HG02763 (cell line): ENCODE results near the gene ASAP2.
"Not testable (repeated sequence)": the region's sequence is repeated elsewhere in the genome, so short reads cannot be mapped to it uniquely, and the experiment has no call there.

Source experiments
- ATAC-seq: cut with Tn5 transposase; IDR thresholded peaks from one replicate; pipeline ENCODE4 v1.9.1; 2021; ENCODE audit warnings: mild to moderate bottlenecking, moderate library complexity; ENCODE audit not compliant: unreplicated experiment

Gene ASAP2

DNA sequence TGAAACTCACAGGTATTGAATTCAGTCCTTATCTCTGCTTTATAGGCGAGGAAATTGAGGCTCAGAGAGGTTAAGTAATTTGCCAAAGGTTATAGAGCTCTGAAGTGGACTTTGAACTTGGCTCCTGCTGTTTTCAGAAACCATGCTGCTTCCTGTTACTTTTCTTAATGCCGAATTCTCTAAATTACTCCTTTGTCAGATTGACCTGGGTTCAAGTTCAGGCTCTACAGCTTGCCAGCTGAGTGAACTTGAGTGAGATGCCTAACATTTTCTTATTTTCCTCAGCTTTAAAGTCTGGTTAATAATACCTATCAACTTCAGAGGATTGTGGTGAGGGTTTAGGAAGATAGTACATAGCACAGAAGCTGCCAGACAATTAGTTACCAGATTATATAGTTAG is 3.4 kb downstream of the ASAP2 start:
- no peak for ATAC-seq

DNA sequence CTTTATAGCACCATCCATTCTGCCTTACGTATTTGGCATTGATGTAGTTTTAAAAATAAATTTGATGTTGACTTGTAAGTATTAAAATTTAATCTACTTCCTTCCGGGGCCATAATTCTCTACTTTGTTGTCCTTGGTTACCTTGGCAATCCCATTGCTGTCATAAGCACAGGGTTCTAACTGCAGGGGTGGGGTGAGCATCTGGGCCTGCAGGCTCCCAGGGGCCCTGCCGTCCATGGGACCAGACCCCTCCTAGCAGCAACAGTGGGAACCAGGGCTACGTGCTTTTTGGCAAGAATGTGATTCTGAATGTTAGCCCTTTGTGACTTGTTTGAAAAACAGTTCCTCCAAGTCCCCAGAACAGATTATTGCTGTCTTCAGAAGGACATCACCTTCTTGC is 4.9 kb downstream of the ASAP2 start:
- no peak for ATAC-seq

DNA sequence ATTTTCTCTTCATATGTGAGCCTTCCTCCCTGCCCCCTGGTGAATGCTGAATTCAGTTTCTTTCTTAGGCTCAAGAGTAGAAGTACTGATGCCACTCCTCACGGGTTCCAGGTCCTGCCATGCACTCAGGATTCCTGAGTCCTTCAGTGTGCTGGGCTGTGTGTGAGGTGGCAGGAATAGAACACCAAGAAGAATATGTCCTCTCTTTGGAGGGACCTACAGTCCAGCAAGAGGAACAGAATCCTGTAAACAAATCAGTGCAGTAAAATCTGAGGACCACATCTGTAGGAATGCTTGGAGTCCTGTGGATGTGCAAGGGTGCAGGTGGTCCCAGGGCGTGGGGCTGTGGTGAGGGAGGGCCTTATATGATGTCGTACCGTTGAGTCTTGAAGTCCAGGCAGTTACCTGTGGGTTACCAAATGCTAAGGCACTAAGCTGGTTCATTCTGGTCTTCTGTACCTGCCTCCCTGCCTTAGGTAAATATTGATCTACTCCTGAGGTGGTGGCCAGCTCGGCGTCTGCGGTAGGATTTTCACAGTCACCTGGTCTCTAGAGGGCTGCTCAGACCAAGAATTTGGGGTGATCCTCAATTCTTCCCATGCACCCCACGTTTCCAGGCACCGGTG is 5.5 kb downstream of the ASAP2 start:
- no peak for ATAC-seq

DNA sequence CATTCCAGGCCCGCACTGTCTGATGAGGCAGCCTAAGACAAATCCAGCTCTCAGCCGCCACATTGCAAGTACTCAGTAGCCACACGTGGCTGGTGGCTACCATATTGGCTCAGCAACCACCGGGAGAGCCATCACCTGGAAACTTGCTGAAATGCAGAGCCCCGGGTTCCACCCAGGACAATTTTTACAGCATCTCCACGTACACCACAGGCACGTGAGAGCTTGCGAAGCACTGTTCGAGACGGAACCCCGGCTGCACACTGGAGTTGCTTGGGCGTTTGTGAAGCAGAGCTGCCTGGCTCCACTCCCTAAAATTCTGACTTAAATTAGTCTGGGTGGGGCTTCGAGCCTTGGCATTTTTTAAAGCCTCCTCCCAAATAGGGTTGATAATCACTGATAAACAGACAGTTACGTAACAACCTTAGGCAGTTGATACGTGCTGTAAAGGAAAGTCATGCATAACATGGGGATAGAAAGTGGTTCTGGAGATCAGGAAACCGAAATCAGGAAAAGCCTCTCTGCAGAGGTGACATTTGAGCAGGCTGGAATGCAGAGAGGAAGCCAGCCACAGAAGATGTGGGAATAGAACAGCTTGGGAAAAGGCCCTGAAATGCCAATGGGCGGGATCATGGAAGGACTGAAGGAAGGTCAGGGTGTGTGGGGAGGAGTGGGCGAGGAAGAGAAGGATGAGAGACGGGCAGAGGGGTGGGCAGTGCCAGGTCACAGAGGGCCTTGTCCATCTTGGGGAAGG is 6.2 kb downstream of the ASAP2 start:
- no peak for ATAC-seq

DNA sequence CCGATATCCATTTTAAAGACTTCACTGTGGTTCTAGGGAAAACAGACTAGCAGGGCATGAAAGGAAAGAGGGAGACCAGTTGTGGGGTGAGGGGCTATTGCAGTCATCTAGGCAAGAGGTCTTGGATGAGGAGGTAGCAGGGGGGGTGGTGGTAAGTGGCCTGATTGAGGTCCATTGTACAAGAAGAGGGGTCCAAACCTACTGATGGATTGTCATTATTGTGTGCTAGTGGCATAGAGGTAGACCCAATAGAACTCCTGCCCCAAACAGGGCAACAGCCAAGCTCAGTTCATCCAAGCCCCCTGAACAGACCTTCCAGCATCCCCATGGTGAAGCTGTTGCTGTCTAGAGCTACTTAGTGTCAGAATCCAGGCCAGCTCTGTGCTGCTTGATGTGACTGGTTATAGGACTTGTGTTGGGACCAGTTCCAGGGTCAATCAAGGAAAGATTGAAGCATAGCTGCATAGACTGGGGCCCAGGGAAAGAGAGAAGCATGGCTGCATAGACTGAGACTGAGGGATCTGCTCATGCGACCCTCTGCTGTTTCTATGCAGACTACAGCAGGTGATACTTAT is 7.0 kb downstream of the ASAP2 start:
- ATAC-seq, result no peak

DNA sequence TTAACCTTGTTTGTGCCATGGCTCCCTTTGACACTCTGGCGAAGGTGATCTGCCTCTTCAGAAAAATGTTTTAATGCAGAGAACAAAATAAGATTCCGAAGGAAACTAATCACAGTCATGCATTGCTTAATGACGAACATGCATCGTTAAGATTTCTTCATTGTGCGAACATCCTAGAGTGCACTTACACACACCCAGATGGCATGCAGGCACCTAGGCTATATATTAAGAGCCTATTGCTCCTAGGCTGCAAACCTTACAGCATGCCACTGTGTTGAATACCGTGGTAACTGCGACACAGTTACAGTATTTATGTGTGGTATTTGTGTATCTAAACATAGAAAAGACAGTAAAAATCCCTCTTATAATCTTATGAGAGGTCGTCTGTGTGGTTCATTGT is 8.3 kb downstream of the ASAP2 start:
- ATAC-seq, result no peak

DNA sequence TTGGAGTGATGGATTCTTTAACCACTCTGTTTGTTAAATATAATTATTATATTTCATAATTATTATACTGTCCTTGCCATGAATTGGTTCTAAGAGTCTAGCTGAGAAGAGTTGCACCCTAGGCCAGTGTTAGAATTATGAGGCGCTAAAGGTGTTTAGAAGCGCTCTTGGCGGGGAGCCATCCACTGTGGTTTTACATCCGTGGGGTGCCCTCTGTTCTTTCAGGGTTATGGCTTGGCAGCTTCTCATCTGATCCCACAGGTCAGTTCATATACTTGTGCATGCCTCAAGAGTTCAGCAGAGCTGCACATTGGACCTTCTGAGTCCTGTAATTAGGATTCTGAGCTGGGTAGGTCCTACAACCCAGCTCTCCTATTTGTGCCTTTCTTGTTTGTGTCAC is 9.1 kb downstream of the ASAP2 start:
- ATAC-seq, result no peak

DNA sequence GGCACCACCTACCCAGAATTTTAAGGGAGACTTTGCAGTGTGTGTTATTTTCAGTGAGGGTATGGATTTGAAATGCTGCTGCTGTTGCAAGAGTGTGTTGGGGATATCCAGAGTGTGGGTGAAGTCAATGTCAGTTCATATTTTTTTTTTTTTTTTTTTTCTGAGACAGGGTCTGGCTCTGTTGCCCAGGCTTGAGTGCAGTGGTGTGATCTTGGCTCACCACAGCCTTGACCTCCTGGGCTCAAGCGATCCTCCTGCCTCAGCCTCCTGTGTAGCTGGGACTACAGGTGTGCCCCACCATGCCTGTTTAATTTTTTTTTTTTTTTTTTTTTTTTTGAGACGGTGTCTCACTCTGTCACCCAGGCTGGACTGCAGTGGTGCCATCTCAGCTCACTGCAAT is 9.5 kb downstream of the ASAP2 start:
- ATAC-seq, result not testable (repeated sequence)

DNA sequence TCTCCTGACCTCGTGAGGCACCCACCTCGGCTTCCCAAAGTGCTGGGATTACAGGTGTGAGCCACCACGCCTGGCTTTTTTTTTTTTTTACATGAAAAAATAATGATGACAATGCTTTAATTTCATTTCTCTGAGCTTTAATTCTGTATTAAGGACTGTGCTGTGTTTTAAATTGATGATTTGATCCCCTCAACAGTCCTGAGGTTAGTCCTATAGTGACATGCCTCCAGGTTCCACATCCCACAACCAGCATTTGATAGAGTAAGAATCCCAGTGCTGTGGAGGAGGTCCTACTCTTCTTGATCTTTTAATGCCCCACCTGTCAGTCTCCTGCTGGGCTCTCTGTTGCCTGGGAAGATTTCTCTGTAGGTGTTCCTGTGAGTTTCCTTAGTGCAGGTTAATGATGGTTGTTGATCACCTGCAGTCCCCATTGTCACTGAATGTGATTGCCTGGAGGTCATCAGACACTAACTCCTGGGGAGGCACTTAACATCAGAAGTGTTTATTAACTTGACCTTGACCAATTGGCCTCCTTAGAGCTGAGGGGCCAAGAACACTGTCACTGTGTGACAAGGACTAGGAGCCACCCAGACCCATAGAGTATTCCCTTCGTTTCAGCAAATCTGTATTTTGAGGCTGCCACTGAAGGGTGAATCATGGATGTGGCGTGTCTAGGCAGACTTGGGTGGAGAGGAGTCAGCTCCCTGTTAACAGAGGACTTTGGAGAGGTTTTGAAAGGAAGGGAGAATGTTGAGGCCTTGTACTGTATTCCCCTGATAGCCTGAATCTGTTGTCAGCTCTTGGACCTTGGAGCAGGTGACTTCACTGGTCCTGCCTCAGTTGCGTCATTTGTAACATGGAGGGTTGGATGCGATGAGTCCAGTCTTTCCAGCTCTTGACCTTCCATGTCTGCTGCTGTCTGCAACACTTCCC is 11.5 kb downstream of the ASAP2 start:
- no peak for ATAC-seq

DNA sequence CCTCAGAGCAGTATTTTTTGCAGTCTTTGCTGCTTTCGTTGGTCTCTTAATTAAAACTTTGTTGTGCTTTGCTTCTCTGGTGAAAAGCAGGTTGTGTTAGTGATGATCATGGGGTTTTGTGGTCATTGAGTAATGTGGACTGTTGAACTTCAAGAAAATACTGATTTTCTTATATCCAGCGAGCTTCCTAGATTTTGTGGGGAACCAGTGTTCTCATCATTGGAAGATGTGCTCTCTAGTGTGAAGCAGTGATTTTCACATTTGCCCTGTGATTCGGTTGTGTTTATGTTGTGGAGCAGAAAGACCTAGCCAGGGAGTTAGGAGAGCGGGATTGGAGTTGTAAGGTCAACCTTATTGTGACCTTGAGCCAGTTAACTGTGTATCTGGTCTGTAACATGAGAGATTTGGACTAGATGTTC is 12.4 kb downstream of the ASAP2 start:
- ATAC-seq, result no peak

DNA sequence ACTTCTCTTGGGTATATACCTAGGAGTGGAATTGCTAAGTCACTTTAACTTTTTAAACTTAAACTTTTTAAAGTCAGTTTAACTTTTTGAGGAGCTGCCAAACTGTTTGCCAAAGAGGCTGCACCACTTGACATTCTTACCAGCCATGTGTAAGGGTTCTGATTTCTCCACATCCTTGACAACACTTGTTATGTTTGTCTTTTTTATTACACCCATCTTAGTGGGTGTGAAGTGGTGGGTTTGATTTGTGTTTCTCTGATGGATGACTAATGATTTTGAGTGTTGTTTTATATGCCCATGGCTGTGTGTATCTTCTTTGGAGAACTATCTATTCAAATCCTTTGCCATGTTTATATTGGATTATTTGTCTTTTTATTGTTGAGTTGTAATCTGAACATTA is 13.6 kb downstream of the ASAP2 start:
- no peak for ATAC-seq

DNA sequence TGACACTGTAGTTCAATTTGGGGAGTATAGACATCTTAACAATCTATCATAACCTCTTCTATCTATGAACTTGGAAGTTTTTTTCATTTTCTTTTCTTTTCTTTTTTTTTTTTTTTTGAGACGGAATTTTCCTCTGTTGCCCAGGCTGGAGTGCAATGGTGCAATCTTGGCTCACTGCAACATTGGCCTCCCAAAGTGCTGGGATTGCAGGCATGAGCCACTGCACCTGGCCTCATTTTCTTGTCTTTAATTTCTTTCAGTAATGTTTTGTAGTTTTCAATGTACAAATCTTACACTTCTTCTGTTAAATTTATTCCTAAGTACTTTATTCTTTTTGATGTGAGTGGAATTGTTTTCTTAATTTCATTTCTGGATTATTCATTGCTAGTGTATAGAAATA is 14.6 kb downstream of the ASAP2 start:
- ATAC-seq, result no peak

DNA sequence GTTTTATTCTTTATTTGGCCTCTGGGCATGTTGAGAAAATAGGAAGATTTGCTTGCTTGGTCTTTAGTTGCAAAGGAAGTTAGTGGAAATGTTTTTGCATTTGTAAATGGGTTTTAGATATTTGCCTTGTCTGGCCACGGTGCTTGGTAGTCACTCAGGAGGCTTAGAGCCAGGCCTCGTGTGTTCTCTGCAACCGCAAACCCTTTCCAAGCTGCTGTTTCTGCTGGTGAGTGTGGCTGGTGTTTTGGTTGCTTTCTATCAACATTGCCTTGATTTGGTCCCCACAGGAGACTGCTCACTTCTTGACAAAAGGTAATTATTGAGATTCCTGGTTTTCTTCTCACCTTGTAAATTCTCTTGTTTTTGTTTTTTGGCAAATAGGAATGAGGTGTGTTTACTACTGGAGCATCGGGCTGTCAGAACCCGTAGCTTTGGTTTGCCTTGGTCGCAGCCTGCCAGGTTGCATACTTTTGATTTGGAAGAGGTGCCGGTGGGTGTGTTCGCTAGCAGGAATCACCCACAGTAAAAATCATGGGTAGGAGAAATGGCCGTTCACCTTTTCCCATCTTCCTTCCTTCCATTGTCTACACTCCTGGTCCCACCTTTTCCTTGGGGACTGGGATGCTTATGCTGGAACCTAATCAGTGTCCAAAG is 15.8 kb downstream of the ASAP2 start:
- no peak for ATAC-seq

DNA sequence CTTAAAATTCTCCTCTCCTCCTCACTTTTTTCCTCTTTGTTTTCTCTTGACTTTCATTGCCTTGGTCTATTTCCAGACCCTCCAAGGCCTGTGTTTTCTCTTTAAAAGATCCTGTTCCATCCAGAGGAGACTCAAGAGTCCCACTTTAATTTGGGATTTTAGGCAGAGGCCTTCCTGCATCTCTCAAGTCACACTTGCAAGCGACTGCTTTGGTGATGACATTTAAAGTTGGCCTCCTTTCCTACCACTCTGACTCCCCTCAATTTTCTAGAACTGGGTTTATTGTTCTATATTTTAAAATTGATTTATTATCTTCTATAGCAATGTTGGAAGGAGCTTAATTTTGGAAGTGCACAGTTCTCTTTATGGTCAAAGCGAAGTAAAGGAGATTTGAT is 16.3 kb downstream of the ASAP2 start:
- no peak for ATAC-seq

DNA sequence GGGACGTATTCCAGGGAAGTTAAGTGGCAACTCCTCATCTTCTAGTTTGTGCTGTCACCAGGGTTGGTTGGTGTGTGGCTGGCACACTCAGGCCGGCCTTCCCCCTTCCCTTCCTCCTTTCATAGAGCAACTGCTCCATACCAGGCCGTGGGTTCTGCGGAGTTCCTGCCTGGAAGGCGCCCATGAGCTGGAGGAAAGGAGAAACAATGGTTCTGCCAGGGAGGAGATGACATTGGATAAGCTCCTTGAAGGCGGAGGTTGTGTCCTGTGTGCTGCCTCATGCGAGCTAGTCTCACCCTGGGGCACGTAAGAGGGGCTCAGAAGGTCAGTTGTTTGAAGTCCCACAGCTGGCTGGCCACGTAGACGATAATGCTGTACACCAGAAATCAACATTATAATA is 19.2 kb downstream of the ASAP2 start:
- ATAC-seq, result no peak

DNA sequence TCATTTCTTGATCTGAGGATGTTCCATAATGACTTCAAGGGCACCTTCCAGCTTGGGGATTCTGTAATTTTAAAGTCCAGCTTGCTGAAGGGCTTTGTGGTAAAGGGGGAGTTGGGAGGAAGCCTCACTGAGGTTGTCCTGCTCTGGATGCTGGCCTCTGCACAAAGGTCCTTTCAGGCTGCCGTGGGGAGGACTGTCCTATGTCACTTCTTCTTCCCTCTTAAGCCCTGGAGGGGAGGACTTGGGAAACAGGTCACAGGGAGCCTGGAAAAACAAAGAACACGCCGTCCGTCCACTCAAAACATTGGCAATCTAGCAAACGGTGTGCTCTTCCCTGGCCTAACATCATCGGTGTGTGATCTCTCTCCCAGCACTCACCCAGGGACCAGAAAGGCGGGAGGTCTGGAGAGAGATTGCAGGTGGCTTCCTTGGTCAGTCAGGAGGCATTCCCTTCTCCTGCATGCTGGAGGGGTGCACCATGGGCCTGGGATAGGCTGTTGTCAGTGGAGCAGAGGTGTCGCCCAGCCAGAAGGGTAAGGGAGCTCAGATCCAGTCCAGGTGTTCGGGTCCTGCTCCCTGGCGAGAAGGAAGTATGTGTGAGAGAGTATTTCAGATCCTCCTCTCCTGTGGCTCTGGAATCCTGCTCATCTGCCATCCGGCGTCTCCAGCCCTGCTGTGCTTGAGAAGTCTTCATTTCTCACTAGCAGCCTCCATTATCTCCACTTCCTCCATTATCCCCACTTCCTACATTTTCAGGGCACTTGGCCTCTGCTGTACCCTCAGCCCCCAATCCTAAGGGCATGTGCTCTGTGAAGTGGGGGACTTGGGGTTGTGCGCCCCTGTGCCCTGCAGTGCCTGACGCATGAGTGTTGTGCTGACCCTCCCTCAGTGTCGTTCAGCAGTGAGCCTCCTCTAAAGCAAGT is 20.1 kb downstream of the ASAP2 start:
- no peak for ATAC-seq

DNA sequence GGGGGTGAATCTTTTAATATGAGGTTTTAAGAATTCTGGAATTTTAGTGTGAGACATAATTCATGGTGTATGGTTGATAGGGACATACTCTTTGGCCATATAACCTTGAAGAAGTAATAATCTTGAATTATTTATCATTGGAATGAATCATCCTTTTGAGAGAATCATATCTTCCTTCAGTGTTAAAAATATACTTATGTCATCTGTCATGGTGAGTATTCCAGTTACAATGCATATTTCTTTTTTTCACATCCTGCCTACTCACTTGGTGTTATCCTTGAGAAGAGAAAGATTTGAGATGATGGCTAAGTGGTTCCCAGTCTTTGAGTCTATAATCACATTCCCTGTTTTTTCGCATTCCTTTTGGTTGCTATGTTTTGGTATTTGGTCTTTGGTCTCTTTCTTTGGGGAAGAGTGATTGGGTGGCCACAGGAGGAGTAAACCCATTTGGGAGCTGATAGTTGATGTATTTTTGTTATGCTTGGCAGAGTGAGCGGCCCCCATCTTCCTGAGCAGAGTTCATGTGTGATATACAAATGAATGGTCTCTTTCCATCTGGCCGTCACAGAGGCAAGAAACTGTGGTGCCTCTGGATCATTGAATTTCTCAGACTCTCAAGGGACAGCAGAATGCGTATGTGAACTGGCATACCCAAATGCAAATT is 21.6 kb downstream of the ASAP2 start:
- ATAC-seq, result no peak

DNA sequence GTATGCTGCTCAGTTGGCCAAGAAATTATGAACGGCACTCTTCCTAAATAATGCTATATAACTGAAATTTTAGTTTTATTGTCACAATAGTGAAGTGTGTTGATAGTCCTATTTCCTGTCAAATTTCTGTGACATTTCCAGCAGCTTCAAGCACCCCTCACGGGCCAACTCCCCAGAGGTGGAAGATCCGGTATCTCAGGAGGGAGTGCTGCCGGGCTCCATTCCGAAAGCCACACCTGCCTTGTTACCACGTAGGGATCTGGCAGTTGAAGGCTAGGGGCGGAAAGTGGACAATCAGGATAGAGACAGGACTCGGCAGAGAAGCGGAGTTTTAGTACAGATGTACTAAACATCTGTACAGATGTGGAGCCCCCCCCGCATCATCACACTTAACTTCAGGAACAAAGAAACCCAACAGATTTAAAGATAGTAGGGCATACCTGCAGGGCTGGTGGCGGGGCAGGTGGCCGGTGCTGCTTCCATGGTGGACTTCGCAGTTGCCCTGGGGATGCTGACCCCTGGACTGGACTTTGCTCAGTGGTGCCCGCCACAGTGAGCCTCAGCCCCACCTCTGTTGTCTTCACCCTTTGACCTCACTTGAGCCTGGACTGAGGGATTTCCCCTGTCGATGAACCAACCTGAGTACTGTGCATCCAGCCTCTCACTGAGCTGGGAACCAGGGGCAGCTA is 22.3 kb downstream of the ASAP2 start:
- ATAC-seq, result no peak

DNA sequence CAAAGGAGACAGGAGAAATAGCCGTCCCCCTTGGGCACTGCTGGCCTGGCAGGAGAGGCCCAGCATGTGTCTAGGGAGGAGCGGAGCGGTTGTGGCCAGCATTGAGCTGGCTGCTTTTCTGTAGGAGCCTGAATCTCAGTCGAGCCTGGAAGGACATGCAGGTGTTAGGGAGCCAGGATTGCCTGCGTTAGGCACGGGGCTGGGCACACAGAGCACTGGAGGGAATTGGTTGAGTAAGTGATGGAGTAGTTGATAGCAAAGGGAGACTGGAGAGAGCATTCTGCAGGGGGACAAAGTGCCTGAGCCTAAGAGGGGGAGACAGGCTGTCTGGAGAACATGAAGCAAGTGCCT is 22.8 kb downstream of the ASAP2 start:
- no peak for ATAC-seq
